Panc1 (cell line): ENCODE data around the gene WWTR1.

Experiments
- CTCF ChIP-seq: fragments of 450-650 bp; IDR thresholded peaks from 2 replicates; pipeline ENCODE4 v1.5.1; 2017; ENCODE audit warnings: mild to moderate bottlenecking
- POLR2AphosphoS5 ChIP-seq: IDR thresholded peaks from 2 replicates; pipeline ENCODE4 v1.6.1; 2012; ENCODE audit warnings: mild to moderate bottlenecking, low read depth, low read length, moderate library complexity
- REST ChIP-seq, 2 experiments: IDR thresholded peaks; 2 replicates each; pipeline ENCODE4 v1.6.1; 2011 to 2012; ENCODE audit warnings: low read depth in 2 of 2, control low read depth in 1 of 2, low read length in 1 of 2, mild to moderate bottlenecking in 1 of 2, moderate library complexity in 1 of 2; ENCODE audit not compliant: insufficient read depth in 1 of 2
- SIN3A ChIP-seq: IDR thresholded peaks from 2 replicates; pipeline ENCODE4 v1.6.1; 2012; ENCODE audit warnings: low read depth, mild to moderate bottlenecking, low read length, moderate library complexity, borderline replicate concordance; ENCODE audit not compliant: insufficient read depth
- TCF7L2 ChIP-seq: IDR thresholded peaks from 2 replicates; pipeline ENCODE4 v1.6.1; 2011; ENCODE audit warnings: mild to moderate bottlenecking, low read depth, low read length, inconsistent platforms

GRCh38 chr3:149545049-149545448, 112.8 kb downstream of the WWTR1 start:
- TF ChIP-seq CTCF (no peak), POLR2AphosphoS5 (no peak), SIN3A (no peak), REST (IDR thresholded peaks at IDR 0.05; ENCODE audit: insufficient read depth in 1 of 2, low read depth in 2 of 2, low read length in 1 of 2) (no peak), TCF7L2 (no peak)
